HG03108 (cell line): ENCODE results near the gene CEP128.

Experiments
- ATAC-seq: cut with Tn5 transposase; IDR thresholded peaks from one replicate; pipeline ENCODE4 v1.9.1; 2021; ENCODE audit warnings: moderate library complexity; ENCODE audit not compliant: unreplicated experiment

The CEP128 gene

DNA sequence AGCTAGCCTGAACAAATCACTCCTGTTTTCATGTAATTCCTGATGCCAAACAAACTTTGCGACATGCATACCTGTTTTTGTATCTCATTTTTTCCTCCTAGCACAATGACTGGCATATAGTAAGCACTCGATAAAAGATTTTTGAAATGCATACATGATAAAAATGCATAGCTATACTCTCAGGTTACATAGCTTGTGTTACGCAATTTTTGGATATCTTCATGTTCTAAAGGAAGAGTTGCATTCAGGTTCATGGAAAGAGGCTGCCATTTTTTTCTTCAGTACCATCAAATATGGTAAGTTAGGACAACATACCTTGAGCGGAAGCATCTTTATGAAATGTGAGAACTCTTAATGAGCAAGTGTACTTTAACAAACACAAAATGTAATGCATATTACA, 445.4 kb downstream of the CEP128 start:
- no peak for ATAC-seq

DNA sequence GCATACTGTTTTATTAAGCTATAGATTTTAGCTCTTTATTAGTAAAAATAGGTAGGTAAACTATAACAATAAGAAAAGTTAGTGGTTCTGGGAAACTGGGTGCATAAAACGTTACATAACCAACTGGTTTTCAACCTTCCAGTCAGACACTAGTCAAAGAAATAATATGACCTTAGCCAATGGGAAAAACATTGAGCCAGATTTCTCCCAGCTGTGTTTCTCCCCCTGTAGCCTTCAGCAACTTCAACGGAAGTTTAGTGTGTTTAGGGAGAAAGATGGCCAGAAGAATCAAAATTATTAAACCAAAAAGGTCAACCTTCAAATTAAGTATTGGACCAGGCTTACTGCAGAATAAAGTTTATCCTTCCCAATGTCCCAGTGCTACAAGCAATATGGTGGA, 446.8 kb downstream of the CEP128 start:
- ATAC-seq, result no peak

DNA sequence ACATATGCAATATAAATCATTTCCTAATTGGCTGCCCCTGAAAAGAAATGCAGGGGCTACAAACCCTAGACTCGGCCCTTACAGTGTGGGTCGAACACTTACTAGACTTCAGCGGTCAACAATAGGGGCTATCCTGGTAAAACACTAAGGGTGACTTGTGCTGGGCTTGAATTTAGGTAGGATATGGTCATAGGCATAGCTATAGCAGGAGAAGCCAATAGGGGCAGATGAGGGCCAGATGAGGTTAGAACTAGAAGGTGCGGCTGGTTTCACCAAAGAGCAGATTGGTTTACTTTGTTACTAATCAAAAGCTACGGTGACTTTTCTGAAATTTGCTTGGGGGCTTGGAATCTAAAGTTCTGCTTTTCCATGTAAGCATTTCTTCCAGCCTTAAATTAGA, 447.9 kb downstream of the CEP128 start:
- no peak for ATAC-seq

DNA sequence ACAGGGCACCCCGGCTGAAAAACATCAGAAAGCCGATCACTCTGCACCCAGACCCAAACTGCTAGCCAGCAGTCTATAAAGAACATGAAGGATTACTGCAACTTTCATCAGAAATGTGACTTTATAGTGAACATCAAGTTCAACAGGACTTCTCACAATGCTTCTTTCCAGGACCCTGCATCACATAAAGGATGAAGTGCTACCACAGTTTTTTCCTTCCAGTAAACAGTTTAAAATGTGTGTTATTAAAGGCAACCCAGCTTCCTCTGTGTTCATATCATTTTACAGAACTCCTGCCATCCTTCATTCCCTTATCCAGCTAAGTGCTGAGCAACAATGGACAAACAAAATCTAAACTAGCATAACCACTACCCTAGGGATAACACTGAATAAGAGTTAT, 449.9 kb downstream of the CEP128 start:
- no peak for ATAC-seq

DNA sequence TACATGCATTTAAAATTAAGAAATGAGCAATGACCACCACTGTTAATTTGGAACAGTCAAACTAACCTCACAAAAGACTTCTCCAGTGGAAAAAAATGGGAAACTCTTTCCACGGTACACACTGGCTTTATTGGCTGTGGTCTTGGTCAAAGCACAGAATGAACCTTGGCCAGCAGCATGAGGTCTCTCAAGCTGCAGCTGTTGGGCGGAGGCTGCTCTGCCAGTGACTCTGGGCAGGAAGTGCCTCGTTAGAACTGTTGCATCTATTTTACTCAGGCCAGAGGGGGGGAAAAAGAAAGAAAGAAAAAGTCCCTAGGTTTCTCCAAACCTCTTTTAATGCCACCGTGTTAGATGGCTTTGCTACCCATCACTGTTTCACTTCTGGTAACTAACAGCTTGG, 450.4 kb downstream of the CEP128 start:
- ATAC-seq, result peak; percentile 85

DNA sequence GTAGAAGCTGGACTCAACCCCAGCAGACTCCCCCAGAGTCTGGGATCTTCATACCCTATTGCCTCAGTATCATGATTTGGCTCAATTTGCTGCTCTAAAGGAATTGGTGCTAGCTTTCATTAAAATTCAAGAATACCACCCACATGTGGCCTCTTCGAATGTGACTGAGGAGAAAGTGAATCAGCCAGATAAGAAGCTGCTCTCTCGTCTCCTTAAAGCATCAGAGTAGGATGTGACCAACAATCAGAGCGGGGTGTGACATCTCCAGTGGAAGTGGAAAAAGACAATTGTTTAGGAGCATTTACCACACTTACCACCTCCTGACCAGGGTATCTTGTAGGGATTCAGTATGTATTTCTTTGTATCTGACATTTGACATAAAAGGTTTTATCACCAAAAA, 452.0 kb downstream of the CEP128 start:
- ATAC-seq, result no peak

DNA sequence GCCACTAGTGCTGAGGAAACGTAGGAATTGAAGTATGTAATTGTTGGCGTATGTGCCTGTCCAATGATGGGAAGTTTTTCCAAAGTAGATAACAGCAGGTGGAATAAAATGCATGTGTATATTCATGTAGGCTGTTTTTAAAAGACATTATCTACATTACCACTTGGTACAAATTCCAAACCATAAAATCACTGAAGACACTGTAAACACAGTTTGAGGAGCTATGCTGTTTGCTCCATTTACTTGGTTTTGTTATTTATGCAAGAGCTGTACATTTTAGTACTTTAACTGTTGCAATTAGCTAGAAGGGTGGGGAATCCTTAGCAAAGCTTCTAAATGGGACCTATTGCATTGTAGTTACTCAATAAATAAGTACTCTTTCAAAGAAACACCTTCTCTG, 455.8 kb downstream of the CEP128 start:
- no peak for ATAC-seq

DNA sequence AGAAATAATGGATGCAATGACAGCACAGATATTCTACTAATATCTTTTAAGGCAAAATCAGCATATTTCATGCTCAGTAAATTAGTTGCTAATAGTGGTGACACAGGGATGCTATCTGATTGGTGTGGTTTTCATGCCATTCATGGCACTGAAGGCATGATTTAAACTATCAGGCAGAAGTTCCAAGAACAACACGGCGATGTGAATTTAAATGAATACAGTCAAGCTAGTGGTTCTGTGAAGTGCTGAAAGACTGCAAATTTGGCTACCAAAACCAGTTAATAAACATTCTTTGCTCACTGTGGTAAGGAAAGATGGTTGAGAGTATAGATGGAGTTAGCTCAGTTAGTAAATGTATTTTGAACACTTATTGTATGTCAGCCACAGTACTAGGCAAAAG, 458.2 kb downstream of the CEP128 start:
- ATAC-seq, result no peak

DNA sequence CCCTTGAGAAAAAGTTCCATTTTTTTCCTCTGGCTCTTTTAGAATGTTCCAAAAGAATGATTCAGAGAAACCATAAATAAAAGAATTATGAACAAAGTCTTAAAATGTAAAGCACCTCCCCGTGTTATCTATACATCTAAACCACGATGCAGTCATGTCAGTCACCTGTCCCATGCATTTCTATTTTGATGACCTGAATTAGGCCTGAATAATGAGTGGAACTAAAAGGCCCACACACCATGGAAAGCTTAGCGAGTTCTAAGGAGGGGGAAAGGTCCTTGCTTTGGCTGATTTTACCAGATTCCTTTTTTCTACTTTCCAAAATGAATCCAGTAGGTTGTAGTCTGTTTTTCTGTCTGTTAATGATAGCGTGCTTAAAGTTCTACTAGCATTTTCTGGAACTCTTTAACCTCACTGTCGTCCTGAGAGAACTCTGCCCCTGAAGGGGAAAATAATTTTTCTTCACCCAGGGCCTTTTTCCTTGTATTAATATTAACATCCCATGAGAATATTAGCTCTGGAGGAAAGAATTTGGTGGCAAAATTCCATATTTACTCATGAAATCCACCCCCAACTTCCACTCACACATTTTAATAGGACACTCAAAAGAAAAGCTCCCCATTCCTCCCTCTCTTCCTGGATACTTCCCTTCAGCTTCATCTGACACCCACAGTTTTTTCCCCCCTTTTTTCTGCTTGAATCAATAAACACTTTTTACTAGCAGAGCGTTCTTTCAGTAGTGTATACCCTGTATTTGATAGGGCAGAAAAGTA, 464.0 kb downstream of the CEP128 start:
- no peak for ATAC-seq

DNA sequence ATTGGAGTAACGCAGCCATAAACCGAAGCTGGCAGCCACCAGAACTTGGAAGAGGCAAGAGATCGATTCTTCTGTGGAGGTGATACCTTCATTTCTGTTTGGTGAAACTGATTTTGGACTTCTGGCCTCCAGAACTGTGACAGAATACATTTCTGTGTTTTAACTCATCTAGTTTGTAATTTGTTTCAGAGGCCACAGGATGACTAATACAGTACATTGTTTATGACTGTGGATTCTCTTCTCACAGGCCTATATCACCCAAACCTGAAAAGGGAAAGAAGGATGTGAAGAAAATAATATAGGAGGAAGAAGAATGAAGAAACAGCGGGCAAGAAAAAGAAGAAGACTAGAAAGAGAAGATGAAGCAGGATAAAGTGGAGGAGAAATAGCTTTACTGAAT, 466.5 kb downstream of the CEP128 start:
- ATAC-seq, result no peak

DNA sequence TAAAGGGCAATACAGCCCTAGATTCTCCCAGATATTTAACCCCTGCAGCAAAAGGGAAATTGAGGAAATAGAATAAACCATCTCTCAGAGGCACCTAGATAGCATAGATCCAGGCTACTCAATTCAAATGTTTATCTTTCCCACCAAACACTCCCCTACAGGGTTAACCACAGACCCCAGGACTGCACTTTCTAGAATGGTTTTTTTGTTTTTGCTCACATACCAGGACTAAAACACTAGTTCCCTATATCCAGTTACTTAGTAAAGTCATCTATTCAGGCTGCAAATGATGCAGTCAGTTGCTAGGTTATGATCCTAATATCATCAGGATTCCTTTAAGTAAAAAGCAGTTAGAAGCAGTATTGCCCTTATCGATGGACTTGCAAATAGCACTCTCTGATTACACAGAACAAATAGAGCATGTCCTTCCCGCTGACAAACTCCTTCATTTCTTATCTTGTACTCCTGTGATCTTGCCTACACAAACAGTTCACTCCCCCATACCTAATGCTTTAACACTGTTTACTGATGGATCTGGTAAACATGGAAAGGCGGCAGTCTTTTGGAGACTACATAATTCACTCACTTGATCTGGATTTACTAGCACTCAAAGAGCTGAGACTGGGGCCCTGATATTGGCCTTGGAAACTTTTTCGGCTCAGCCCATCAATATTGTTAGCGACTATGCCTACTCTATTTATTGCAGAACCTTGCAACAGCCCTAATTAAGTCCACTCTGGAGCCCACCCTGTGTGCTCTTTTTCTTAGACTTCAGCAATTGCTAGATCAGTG, 473.0 kb downstream of the CEP128 start:
- ATAC-seq, result no peak

DNA sequence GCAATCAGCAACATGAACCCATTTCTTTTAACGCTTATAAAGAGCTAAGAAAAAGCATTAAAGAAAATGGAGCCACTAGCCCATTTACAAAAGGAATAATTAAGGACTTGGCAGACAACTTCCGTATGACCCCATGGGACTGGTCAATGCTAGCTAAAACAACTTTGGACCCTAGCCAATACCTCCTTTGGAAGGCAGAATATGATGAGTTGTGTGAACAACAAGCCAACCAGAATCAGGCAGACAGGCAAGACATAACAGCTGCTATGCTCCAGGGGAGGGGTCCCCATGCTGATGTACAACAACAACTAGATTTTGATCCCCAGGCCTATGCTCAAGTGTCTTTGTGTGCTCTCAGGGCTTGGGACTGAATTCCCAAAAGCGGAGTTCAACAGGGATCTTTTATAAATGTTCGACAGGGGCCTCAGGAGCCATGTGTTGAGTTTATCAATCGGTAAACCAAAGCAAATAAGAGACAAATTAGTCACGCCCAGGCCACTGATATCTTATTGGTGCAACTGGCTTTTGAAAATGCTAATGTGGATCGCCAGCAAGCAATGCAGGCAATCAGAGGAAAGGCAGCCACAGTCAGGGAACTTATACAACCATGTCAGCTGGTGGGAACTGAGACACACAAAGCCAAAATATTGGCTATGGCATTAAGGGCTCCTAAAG, 475.9 kb downstream of the CEP128 start:
- ATAC-seq, result no peak

DNA sequence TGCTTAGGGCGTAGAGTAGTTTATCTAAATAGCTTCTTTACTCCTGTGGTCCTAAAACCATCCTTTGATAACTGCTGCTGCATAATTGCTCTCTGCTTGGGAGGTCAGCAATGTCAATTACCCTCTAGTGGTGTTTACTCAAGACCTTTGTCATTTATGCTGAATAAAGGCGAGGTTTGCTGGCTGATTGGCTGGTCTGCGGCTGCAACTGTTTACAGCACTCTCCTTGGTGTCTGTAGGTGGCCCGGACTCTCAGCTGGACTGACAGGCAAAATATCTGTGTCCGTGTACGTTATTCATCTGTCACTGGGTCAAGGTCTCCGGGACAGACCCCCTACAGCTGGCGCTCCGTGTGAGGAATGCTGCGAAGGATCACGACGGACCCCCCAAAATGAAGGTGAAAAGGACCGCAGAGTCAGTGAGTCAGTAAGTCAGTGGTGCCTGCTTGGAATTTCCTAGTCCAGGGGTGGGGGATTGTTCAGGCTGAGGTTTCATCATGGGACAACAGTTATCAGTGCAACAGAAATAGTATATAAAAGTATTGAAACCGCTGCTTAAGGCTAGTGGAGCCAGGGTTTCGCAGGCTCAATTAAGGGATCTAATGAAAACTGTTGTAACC, 476.9 kb downstream of the CEP128 start:
- no peak for ATAC-seq

DNA sequence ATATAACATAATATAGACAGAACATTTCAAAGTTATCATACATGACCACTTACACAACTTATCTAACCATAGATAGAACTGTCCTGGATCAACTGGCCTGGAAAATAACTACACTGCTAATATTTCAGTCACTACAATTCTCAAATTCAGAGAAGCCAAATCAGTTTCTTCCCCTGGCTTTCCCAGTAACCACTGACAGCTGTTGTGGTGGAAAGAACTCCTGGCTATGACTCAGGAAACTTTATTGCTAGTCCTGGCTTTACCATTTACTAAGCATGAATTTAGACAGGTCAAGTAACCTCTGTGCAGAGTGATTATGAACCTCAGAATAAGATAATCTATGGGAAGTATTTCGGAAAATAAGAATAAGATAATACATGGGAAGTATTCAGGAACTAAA, 485.3 kb downstream of the CEP128 start:
- no peak for ATAC-seq

DNA sequence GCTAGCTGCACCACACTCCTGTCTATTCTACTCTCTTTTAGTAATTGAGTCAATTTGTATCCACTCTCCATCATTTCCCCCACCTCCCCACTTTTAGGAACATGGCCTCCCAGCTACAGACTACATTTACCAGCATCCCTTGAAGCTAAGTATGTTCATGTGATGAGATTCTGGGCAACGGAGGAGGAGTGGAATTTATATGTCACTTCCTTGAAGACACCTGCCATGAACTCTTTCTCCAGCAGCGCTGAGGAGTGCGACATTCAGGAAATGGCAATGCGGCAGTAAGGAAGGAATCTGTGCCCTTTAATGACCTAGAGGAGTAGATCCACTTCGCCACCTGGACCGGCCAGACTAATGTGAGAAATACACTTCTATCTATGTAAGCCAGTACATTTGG, 486.5 kb downstream of the CEP128 start:
- no peak for ATAC-seq

DNA sequence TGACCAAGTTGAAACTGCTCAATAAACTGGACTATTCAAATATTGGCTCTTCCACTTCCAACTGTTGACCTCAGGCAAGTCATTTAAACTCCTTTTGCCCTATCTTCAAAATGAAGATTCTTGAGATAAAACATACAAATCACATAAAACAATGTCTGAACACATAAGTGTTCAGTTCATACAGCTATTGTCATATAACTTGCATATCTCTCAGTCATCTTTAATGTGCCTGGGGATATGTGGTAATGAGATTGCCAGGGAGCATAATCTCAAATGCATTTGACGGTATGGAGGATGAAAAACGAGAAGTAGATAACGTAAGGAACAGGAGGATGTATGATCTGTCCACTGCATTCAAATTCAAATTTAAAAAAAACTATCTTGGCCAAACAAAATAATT, 493.3 kb downstream of the CEP128 start:
- ATAC-seq, result no peak

DNA sequence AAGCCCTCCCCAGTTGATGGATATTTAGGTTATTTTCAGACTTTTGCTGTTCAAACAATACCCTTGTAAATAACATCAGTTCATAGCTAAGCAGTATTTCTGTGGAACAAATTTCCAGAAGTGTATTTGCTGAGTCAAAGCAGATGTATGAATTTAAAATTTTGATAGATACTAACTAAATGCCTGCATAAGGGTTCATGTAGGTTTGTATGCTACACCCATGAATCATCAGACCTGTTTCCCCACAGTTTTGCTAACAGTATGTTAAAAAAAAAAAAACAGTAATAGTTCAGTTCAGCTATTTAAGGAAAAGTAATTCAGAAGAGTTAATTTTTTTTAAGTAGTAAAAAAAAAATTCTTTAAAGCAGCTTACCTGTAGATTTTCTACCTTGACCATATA, 494.1 kb downstream of the CEP128 start:
- no peak for ATAC-seq
